GM18870 (cell line): ENCODE measurements around the gene RERE.

Experiments used
- ATAC-seq: cut with Tn5 transposase; IDR thresholded peaks from one replicate; pipeline ENCODE4 v1.9.1; 2021; ENCODE audit warnings: moderate library complexity; ENCODE audit not compliant: unreplicated experiment

Gene RERE

GRCh38 chr1:8671306-8671917 is 146.0 kb downstream of the RERE start:
- no peak for ATAC-seq

- no peak for ATAC-seq
Observed at GRCh38 chr1:8670371-8670818, 147.0 kb downstream of the RERE start.

- ATAC-seq = no peak
Observed at GRCh38 chr1:8669606-8670335, 147.7 kb downstream of the RERE start.

- no peak for ATAC-seq
Observed at GRCh38 chr1:8667869-8668594, 149.4 kb downstream of the RERE start.

GRCh38 chr1:8666389-8667167 is 150.9 kb downstream of the RERE start:
- no peak for ATAC-seq

- ATAC-seq = no peak
Observed at GRCh38 chr1:8665833-8666232, 151.6 kb downstream of the RERE start.

- ATAC-seq = no peak
Observed at GRCh38 chr1:8664887-8665286, 152.6 kb downstream of the RERE start.

- no peak for ATAC-seq
Observed at GRCh38 chr1:8663915-8664329, 153.5 kb downstream of the RERE start.

GRCh38 chr1:8663090-8663802 is 154.2 kb downstream of the RERE start:
- no peak for ATAC-seq

- ATAC-seq = no peak
Observed at GRCh38 chr1:8662380-8663072, 154.9 kb downstream of the RERE start.

- ATAC-seq = no peak
Observed at GRCh38 chr1:8661185-8662110, 156.0 kb downstream of the RERE start.

GRCh38 chr1:8660411-8660828 is 157.0 kb downstream of the RERE start:
- no peak for ATAC-seq

- ATAC-seq = no peak
Observed at GRCh38 chr1:8659593-8659992, 157.8 kb downstream of the RERE start.

GRCh38 chr1:8653878-8654277 is 163.6 kb downstream of the RERE start:
- no peak for ATAC-seq

- no peak for ATAC-seq
Observed at GRCh38 chr1:8652467-8653046, 164.9 kb downstream of the RERE start.

- ATAC-seq = no peak
Observed at GRCh38 chr1:8651962-8652361, 165.5 kb downstream of the RERE start.

- no peak for ATAC-seq
Observed at GRCh38 chr1:8651236-8651890, 166.1 kb downstream of the RERE start.

GRCh38 chr1:8649875-8650274 is 167.6 kb downstream of the RERE start:
- no peak for ATAC-seq
